GM21360 (cell line): ENCODE data around the gene SLC22A14.
"Not testable (repeated sequence)": the region's sequence is repeated elsewhere in the genome, so short reads cannot be mapped to it uniquely, and the experiment has no call there.

ENCODE experiments used
- ATAC-seq: cut with Tn5 transposase; IDR thresholded peaks from one replicate; pipeline ENCODE4 v1.9.1; 2021; ENCODE audit warnings: mild to moderate bottlenecking, moderate library complexity; ENCODE audit not compliant: unreplicated experiment

SLC22A14 gene

GRCh38 chr3:38268522-38268921 lies 13.6 kb upstream of the SLC22A14 start:
- ATAC-seq, result no peak

- no peak for ATAC-seq
Observed at GRCh38 chr3:38270606-38271005, 11.5 kb upstream of the SLC22A14 start.

- ATAC-seq, result no peak
Observed at GRCh38 chr3:38271553-38271952, 10.5 kb upstream of the SLC22A14 start.

GRCh38 chr3:38274864-38275649 lies 7.0 kb upstream of the SLC22A14 start:
- no peak for ATAC-seq

- no peak for ATAC-seq
Observed at GRCh38 chr3:38275658-38276057, 6.4 kb upstream of the SLC22A14 start.

- no peak for ATAC-seq
Observed at GRCh38 chr3:38276081-38276916, 5.8 kb upstream of the SLC22A14 start.

GRCh38 chr3:38276917-38277630 lies 5.0 kb upstream of the SLC22A14 start:
- no peak for ATAC-seq

GRCh38 chr3:38278841-38279240 lies 3.3 kb upstream of the SLC22A14 start:
- ATAC-seq, result no peak

- no peak for ATAC-seq
Observed at GRCh38 chr3:38283810-38284755, 2.0 kb downstream of the SLC22A14 start.

GRCh38 chr3:38284756-38285150 lies 2.7 kb downstream of the SLC22A14 start:
- no peak for ATAC-seq

GRCh38 chr3:38289286-38290217 lies 7.5 kb downstream of the SLC22A14 start:
- ATAC-seq, result not testable (repeated sequence)

GRCh38 chr3:38297053-38297452 lies 15.0 kb downstream of the SLC22A14 start:
- not testable (repeated sequence) for ATAC-seq

- no peak for ATAC-seq
Observed at GRCh38 chr3:38297537-38297936, 15.4 kb downstream of the SLC22A14 start.

- no peak for ATAC-seq
Observed at GRCh38 chr3:38297947-38298711, 16.0 kb downstream of the SLC22A14 start.

GRCh38 chr3:38306941-38307340 lies 24.8 kb downstream of the SLC22A14 start:
- no peak for ATAC-seq

GRCh38 chr3:38307599-38307998 lies 25.5 kb downstream of the SLC22A14 start:
- ATAC-seq, result no peak

- no peak for ATAC-seq
Observed at GRCh38 chr3:38308456-38308855, 26.4 kb downstream of the SLC22A14 start.

- ATAC-seq, result no peak
Observed at GRCh38 chr3:38311476-38311875, 29.4 kb downstream of the SLC22A14 start.
